Progenitor cell of endocrine pancreas (in vitro differentiated cells): Measurements from ENCODE around the gene RELL1. TPM values are rescaled to one million over a fixed set of nuclear protein-coding genes. Genes with fewer than 3 reads are reported as not detected.

Source experiments
- DNase-seq: peaks from one replicate; pipeline ENCODE4 v3.0.0; 2021; ENCODE audit warnings: low spot score; ENCODE audit not compliant: unreplicated experiment
- H3K27ac Mint-ChIP-seq: 2 replicates; pipeline ENCODE4 v1.8.0; 2021; ENCODE audit warnings: mild to moderate bottlenecking, moderate library complexity, mixed read lengths
- H3K27me3 Mint-ChIP-seq: 2 replicates; pipeline ENCODE4 v1.8.0; 2021; ENCODE audit warnings: mixed read lengths
- H3K36me3 Mint-ChIP-seq: 2 replicates; pipeline ENCODE4 v1.8.0; 2022; ENCODE audit warnings: mixed read lengths; ENCODE audit not compliant: insufficient read depth
- H3K4me1 Mint-ChIP-seq: 2 replicates; pipeline ENCODE4 v1.8.0; 2021; ENCODE audit warnings: low read depth, mixed read lengths
- H3K4me3 Mint-ChIP-seq: 2 replicates; pipeline ENCODE4 v1.8.0; 2021; ENCODE audit warnings: low read depth, mild to moderate bottlenecking, moderate library complexity, mixed read lengths
- H3K9me3 Mint-ChIP-seq: 2 replicates; pipeline ENCODE4 v1.8.0; 2021; ENCODE audit warnings: low read depth, mixed read lengths
- total RNA-seq: library from RNA; stranded (reverse); gene quantifications from 2 replicates; pipeline ENCODE4 v1.2.1, GENCODE V29; 2021
- TF ChIP-seq, protein P1 (sequence below): fragments of 200-600 bp; sonication (generic); IDR thresholded peaks from one replicate; pipeline ENCODE4 v1.5.0; 2021; ENCODE audit warnings: antibody characterized with exemption, mild to moderate bottlenecking; ENCODE audit not compliant: unreplicated experiment

Gene RELL1
- total RNA-seq, 1 donor from 2014 or later: 33.6 TPM

DNA sequence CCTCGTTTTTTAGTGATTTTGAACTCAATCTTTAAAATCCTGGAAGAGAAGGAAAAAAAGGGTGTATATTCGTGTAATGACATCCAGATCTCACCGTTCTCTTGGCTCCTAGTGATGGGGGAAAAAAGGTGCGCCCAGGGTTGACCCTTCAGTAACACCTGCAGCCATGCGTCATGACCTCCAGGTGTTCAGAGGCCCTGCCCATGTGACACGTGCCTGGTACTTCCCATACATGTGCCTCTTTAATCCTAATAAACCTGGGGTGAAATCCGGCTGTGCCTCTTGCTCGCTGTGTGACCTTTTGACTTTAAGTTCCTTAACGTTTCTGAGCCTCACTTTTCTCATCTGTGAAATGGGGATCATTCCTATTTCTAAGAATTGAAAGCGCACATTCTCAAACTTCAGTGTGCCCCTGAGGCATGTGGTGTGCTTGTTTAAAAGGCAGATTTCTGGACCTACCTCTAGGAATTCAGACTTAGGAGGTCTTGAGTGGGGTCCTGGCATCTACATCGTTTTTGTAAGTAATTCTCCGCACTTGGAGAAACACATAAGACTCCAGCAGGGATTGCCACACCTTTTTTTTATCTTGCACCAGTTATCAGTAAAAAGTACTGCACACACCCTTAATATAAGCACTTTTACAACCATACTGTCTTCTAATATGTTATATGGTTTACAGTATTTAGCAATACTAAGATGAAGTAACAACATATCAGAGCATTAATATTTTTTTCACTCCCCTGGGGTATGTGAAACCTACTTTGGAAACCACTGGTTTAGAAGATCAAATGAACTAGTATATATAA, 90.1 kb downstream of the RELL1 start:
- TF ChIP-seq, protein P1, sequence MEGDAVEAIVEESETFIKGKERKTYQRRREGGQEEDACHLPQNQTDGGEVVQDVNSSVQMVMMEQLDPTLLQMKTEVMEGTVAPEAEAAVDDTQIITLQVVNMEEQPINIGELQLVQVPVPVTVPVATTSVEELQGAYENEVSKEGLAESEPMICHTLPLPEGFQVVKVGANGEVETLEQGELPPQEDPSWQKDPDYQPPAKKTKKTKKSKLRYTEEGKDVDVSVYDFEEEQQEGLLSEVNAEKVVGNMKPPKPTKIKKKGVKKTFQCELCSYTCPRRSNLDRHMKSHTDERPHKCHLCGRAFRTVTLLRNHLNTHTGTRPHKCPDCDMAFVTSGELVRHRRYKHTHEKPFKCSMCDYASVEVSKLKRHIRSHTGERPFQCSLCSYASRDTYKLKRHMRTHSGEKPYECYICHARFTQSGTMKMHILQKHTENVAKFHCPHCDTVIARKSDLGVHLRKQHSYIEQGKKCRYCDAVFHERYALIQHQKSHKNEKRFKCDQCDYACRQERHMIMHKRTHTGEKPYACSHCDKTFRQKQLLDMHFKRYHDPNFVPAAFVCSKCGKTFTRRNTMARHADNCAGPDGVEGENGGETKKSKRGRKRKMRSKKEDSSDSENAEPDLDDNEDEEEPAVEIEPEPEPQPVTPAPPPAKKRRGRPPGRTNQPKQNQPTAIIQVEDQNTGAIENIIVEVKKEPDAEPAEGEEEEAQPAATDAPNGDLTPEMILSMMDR: no peak
- H3K27ac Mint-ChIP-seq: no peak overlapping the region
- H3K27me3 Mint-ChIP-seq: no peaks in the 10 kb centered on the region
- no peak for DNase-seq
- H3K4me3 Mint-ChIP-seq: no peak overlapping the region
- no peaks in the 10 kb centered on the region for H3K9me3 Mint-ChIP-seq
- peaks cover 3% of the 10 kb centered on the region for H3K36me3 Mint-ChIP-seq
- peaks cover 13% of the 10 kb centered on the region for H3K4me1 Mint-ChIP-seq

- no peak for DNase-seq
- Mint-ChIP-seq H3K36me3 (peaks cover 6% of the 10 kb centered on the region), H3K4me1 (peaks cover 19% of the 10 kb centered on the region), H3K4me3 (no peak overlapping the region), H3K9me3 (no peaks in the 10 kb centered on the region), H3K27me3 (no peaks in the 10 kb centered on the region), H3K27ac (no peak overlapping the region)
- TF ChIP-seq, protein P1: no peak
These were observed 92.1 kb downstream of the RELL1 start for GRCh38 chr4:37594099-37594498.

DNA sequence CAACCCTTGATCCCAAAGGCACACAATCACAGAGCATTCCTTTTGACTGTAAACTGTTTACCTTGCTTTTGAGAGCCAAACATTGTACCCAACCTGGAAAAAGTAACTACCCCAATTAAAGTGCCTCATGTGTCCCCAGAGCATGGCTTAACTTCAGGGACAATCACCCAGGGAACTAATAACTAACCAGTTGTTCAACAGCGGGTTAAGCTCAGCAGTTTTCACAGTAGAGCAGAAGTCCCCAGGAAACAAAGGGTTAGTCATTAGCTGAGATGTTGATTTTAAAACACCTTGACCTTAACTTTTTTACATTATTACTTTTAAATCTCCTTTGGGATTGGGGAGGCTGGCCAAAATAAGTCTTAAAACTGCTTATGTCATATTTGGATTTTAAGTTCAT, 94.8 kb downstream of the RELL1 start:
- Mint-ChIP-seq H3K36me3 (peaks cover 6% of the 10 kb centered on the region), H3K27ac (no peak overlapping the region), H3K27me3 (no peaks in the 10 kb centered on the region)

DNA sequence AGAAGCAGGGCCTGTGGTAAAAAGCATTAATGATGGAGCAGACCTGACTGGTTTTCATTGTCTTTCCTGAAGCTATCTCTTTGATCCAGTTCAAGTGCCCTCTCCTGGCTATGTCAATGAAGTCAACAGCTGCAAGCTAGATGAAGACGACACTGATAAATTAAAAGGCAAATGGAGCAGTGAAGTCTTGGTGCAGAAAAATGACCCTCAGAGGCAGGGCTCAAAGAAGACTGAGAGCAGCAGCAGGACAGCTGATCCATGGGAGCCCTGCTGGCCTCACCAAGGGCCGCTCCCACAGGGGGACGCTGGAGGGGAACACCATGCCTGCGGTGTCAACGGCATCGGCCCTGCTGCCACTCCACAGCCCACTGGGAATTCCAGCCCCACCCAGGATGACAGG, 96.2 kb downstream of the RELL1 start:
- H3K27ac Mint-ChIP-seq: no peak overlapping the region
- TF ChIP-seq, protein P1: no peak
- peaks cover 14% of the 10 kb centered on the region for H3K4me1 Mint-ChIP-seq
- H3K36me3 Mint-ChIP-seq: peaks cover 5% of the 10 kb centered on the region
- no peaks in the 10 kb centered on the region for H3K27me3 Mint-ChIP-seq
- no peak for DNase-seq
- H3K9me3 Mint-ChIP-seq: no peaks in the 10 kb centered on the region
- H3K4me3 Mint-ChIP-seq: no peak overlapping the region

More for the DNA sequence above, 94.8 kb downstream of the RELL1 start:
- TF ChIP-seq, protein P1: no peak
- H3K9me3 Mint-ChIP-seq: no peaks in the 10 kb centered on the region
- no peak overlapping the region for H3K4me3 Mint-ChIP-seq
- H3K4me1 Mint-ChIP-seq: peaks cover 14% of the 10 kb centered on the region
- DNase-seq: no peak

DNA sequence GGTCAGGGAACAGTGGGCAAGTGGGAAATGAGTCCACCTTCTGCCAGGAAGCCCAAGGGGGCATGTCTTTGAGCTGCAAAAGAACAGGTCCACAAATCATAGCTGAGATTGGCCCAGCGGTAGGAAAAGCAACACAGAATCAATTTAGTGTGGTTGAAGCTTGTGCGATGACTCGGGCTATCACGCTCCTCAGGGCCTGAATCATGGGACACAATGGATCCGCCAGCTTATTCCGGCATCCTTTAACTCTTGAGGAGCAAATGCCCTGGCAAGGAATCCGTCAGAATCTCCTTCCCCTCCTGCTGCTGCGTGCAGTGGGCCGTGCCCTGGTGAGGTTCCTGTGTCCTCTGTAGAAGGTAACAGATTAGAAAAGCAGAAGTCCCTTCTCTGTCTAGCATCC, 98.0 kb downstream of the RELL1 start:
- Mint-ChIP-seq H3K27me3 (no peaks in the 10 kb centered on the region), H3K4me1 (peaks cover 23% of the 10 kb centered on the region), H3K36me3 (peaks cover 7% of the 10 kb centered on the region), H3K4me3 (no peak overlapping the region), H3K9me3 (no peaks in the 10 kb centered on the region), H3K27ac (no peak overlapping the region)
- TF ChIP-seq, protein P1: no peak
- no peak for DNase-seq
